ENCODE results near the gene WDR83.

The WDR83 gene

DNA sequence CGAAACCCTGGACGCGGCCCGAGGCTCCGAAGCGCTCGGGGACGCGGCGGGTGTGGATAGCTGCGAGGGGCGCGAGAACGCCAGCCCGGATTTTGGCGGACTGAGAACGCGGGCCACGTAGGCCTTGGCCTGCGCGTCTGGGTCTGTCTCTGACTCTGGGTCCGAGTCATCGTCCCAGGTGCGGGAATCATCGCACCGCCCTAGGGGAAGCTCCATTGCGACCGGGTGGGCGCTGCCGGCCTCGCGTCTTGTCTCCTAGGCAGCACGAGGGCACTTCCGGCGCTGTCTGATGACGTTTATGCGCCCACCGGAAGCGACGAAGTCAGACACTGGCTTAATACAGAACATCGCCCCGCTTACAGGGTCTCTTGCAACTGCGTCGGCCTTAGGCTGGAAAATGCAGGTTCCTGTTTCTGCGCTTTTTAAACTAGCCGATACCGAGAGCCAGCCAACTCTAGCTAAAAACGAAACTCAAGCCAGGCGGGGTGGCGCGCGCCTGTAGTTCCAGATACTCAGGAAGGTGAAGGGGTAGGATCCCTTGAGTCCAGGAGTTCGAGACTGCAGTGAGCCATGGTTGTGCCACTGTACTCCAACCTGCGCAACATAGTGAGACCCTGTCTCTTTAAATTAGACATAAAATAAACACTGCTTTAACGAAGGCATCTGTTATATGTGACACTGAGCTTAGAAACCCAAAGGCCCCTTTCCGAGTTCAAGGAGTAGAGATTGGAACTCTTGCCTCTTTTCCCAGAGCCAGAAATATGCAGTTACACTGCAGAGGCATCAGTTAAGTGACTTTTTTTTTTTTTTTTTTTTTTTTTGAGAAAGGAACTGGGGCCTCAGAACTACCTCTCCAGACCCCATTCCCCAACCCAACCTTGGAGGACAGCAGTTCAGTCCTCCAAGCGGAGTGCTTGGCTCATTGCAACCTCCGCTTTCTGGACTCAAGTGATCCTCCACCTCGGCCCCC is 30.0 kb downstream of the WDR83 start, which contains the start of gene FBXW9 (continued):
- TF ChIP-seq ZNF660 (tag by site-specific recombination; IDR thresholded peaks at IDR 0.05) (peak; percentile 80), ZNF548 (tag by site-specific recombination; IDR thresholded peaks at IDR 0.05) (no peak), ZNF239 (tag by site-specific recombination; IDR thresholded peaks at IDR 0.05) (no peak), SETDB1 (IDR thresholded peaks at IDR 0.05; ENCODE audit: insufficient read length, low read length) (no peak), ZBTB8A (tag by site-specific recombination; IDR thresholded peaks at IDR 0.05) (peak; percentile 80), ZNF624 (tag by site-specific recombination; IDR thresholded peaks at IDR 0.05) (no peak), YY2 (tag by site-specific recombination; IDR thresholded peaks at IDR 0.05) (peak; percentile 78), ZNF677 (tag by site-specific recombination; IDR thresholded peaks at IDR 0.05) (no peak), ZNF391 (tag by site-specific recombination; IDR thresholded peaks at IDR 0.05; ENCODE audit: borderline replicate concordance, low read depth) (peak; percentile 26; the same call in 1 of the 2 replicates), ZNF146 (tag by site-specific recombination; IDR thresholded peaks at IDR 0.05) (no peak), ZNF843 (tag by site-specific recombination; IDR thresholded peaks at IDR 0.05) (peak; percentile 60; the same call in 1 of the 2 replicates), ZNF558 (tag by site-specific recombination; IDR thresholded peaks at IDR 0.05) (no peak), WT1 (tag by site-specific recombination; IDR thresholded peaks at IDR 0.05) (no peak), ZNF311 (tag by site-specific recombination; IDR thresholded peaks at IDR 0.05; ENCODE audit: borderline replicate concordance) (no peak), ZNF600 (tag by site-specific recombination; IDR thresholded peaks at IDR 0.05) (peak; percentile 91), ZNF292 (tag by site-specific recombination; IDR thresholded peaks at IDR 0.05; ENCODE audit: borderline replicate concordance, low read depth) (no peak), ZNF112 (tag by site-specific recombination; IDR thresholded peaks at IDR 0.05) (no peak), ZNF266 (tag by site-specific recombination; IDR thresholded peaks at IDR 0.05; ENCODE audit: low read depth) (no peak; the same call in 1 of the 2 replicates), ZNF133 (tag by site-specific recombination; IDR thresholded peaks at IDR 0.05) (no peak), ZNF791 (tag by site-specific recombination; IDR thresholded peaks at IDR 0.05) (no peak)
- TF ChIP-seq, protein P1, sequence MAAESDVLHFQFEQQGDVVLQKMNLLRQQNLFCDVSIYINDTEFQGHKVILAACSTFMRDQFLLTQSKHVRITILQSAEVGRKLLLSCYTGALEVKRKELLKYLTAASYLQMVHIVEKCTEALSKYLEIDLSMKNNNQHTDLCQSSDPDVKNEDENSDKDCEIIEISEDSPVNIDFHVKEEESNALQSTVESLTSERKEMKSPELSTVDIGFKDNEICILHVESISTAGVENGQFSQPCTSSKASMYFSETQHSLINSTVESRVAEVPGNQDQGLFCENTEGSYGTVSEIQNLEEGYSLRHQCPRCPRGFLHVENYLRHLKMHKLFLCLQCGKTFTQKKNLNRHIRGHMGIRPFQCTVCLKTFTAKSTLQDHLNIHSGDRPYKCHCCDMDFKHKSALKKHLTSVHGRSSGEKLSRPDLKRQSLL (tag by site-specific recombination; IDR thresholded peaks at IDR 0.05) = no peak
- TF ChIP-seq, protein P2, sequence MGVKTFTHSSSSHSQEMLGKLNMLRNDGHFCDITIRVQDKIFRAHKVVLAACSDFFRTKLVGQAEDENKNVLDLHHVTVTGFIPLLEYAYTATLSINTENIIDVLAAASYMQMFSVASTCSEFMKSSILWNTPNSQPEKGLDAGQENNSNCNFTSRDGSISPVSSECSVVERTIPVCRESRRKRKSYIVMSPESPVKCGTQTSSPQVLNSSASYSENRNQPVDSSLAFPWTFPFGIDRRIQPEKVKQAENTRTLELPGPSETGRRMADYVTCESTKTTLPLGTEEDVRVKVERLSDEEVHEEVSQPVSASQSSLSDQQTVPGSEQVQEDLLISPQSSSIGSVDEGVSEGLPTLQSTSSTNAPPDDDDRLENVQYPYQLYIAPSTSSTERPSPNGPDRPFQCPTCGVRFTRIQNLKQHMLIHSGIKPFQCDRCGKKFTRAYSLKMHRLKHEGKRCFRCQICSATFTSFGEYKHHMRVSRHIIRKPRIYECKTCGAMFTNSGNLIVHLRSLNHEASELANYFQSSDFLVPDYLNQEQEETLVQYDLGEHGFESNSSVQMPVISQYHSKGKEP (tag by site-specific recombination; IDR thresholded peaks at IDR 0.05) = peak; percentile 71; the same call in 1 of the 2 replicates
- TF ChIP-seq, protein P3, sequence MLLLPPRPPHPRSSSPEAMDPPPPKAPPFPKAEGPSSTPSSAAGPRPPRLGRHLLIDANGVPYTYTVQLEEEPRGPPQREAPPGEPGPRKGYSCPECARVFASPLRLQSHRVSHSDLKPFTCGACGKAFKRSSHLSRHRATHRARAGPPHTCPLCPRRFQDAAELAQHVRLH (tag by site-specific recombination; IDR thresholded peaks at IDR 0.05) = peak; percentile 74; the same call in 1 of the 2 replicates
- TF ChIP-seq, protein P4, sequence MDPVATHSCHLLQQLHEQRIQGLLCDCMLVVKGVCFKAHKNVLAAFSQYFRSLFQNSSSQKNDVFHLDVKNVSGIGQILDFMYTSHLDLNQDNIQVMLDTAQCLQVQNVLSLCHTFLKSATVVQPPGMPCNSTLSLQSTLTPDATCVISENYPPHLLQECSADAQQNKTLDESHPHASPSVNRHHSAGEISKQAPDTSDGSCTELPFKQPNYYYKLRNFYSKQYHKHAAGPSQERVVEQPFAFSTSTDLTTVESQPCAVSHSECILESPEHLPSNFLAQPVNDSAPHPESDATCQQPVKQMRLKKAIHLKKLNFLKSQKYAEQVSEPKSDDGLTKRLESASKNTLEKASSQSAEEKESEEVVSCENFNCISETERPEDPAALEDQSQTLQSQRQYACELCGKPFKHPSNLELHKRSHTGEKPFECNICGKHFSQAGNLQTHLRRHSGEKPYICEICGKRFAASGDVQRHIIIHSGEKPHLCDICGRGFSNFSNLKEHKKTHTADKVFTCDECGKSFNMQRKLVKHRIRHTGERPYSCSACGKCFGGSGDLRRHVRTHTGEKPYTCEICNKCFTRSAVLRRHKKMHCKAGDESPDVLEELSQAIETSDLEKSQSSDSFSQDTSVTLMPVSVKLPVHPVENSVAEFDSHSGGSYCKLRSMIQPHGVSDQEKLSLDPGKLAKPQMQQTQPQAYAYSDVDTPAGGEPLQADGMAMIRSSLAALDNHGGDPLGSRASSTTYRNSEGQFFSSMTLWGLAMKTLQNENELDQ (tag by site-specific recombination; IDR thresholded peaks at IDR 0.05; ENCODE audit: low read depth) = no peak
- TF ChIP-seq, protein P5, sequence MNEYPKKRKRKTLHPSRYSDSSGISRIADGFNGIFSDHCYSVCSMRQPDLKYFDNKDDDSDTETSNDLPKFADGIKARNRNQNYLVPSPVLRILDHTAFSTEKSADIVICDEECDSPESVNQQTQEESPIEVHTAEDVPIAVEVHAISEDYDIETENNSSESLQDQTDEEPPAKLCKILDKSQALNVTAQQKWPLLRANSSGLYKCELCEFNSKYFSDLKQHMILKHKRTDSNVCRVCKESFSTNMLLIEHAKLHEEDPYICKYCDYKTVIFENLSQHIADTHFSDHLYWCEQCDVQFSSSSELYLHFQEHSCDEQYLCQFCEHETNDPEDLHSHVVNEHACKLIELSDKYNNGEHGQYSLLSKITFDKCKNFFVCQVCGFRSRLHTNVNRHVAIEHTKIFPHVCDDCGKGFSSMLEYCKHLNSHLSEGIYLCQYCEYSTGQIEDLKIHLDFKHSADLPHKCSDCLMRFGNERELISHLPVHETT (tag by site-specific recombination; IDR thresholded peaks at IDR 0.05) = peak; percentile 47; the same call in 1 of the 2 replicates
- TF ChIP-seq, protein P6, sequence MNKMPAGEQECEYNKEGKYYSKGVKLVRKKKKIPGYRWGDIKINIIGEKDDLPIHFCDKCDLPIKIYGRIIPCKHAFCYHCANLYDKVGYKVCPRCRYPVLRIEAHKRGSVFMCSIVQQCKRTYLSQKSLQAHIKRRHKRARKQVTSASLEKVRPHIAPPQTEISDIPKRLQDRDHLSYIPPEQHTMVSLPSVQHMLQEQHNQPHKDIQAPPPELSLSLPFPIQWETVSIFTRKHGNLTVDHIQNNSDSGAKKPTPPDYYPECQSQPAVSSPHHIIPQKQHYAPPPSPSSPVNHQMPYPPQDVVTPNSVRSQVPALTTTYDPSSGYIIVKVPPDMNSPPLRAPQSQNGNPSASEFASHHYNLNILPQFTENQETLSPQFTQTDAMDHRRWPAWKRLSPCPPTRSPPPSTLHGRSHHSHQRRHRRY (tag by site-specific recombination; IDR thresholded peaks at IDR 0.05) = no peak
- TF ChIP-seq, protein P7, sequence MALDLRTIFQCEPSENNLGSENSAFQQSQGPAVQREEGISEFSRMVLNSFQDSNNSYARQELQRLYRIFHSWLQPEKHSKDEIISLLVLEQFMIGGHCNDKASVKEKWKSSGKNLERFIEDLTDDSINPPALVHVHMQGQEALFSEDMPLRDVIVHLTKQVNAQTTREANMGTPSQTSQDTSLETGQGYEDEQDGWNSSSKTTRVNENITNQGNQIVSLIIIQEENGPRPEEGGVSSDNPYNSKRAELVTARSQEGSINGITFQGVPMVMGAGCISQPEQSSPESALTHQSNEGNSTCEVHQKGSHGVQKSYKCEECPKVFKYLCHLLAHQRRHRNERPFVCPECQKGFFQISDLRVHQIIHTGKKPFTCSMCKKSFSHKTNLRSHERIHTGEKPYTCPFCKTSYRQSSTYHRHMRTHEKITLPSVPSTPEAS (tag by site-specific recombination; IDR thresholded peaks at IDR 0.05) = no peak

All from HEK293 (cell line).